Caco-2 (cell line): ENCODE results near the gene TFPT. TPM values are rescaled to one million over a fixed set of nuclear protein-coding genes. Genes with fewer than 3 reads are reported as not detected.
A peak's percentile ranks its signal among the peaks of the same experiment; 100 is the strongest.

Source experiments
- BruUV-seq: library from RNA; stranded (reverse); fragments of 400-500 nt; replicated peaks from 2 replicates; lab custom pipeline; 2021; lab: Mats Ljungman, UMichigan
- CTCF ChIA-PET: fragments of 300-600 bp; sonication (Branson Sonifier 250); formaldehyde crosslinking; loops from one replicate; lab custom pipeline; 2022; ENCODE audit warnings: antibody characterized with exemption; lab: Charles Lee
- POLR2A ChIA-PET: fragments of 300-600 bp; sonication (Branson Sonifier 250); formaldehyde crosslinking; loops from one replicate; lab custom pipeline; 2022; ENCODE audit warnings: antibody characterized with exemption; lab: Charles Lee
- DNase-seq, 2 experiments: peaks; one replicate each; pipeline versions ENCODE4 v3.0.0 to v3.0.0-alpha.2; 2020 to 2022
- H3K27me3 ChIP-seq: replicated peaks from 2 replicates; pipeline ENCODE4 v1.6.0; 2011; ENCODE audit warnings: low read length; ENCODE audit not compliant: control insufficient read depth, insufficient read depth
- H3K36me3 ChIP-seq: 2 replicates; pipeline ENCODE4 v1.5.1; 2011; ENCODE audit warnings: low read length; ENCODE audit not compliant: control insufficient read depth, insufficient read depth
- H3K4me1 ChIP-seq: fragments of 250-450 bp; sonication (Bioruptor Pico); 2 replicates; pipeline ENCODE4 v1.5.1; 2020; ENCODE audit warnings: mild to moderate bottlenecking
- H3K4me3 ChIP-seq: 2 replicates; pipeline ENCODE4 v1.5.1; 2011; ENCODE audit warnings: low read depth, mild to moderate bottlenecking, control low read depth, low read length
- H3K9me3 ChIP-seq: fragments of 250-450 bp; sonication (Bioruptor Pico); 2 replicates; pipeline ENCODE4 v1.5.1; 2020; ENCODE audit warnings: mild to moderate bottlenecking, moderate library complexity
- H3K27ac Mint-ChIP-seq: one replicate; pipeline ENCODE4 v1.8.0; 2022; ENCODE audit warnings: mixed read lengths; ENCODE audit not compliant: unreplicated experiment
- H3K27me3 Mint-ChIP-seq: one replicate; pipeline ENCODE4 v1.8.0; 2022; ENCODE audit warnings: mixed read lengths; ENCODE audit not compliant: insufficient read depth, unreplicated experiment
- H3K36me3 Mint-ChIP-seq: one replicate; pipeline ENCODE4 v1.8.0; 2022; ENCODE audit warnings: mild to moderate bottlenecking, mixed read lengths; ENCODE audit not compliant: insufficient read depth, unreplicated experiment
- H3K4me1 Mint-ChIP-seq: one replicate; pipeline ENCODE4 v1.8.0; 2022; ENCODE audit warnings: low read depth, mixed read lengths; ENCODE audit not compliant: unreplicated experiment
- H3K4me3 Mint-ChIP-seq: one replicate; pipeline ENCODE4 v1.8.0; 2022; ENCODE audit warnings: mild to moderate bottlenecking, moderate library complexity, mixed read lengths; ENCODE audit not compliant: unreplicated experiment
- H3K9me3 Mint-ChIP-seq: one replicate; pipeline ENCODE4 v1.8.0; 2022; ENCODE audit warnings: mixed read lengths; ENCODE audit not compliant: unreplicated experiment
- CTCF ChIP-seq, 2 experiments: fragments of 200-600 bp in 1 of 2; IDR thresholded peaks; 1 replicate in 1 of 2; 2 replicates in 1 of 2; pipeline versions ENCODE4 v1.5.1 to v1.8.0; 2011 to 2022; ENCODE audit warnings: antibody characterized with exemption in 1 of 2, control low read depth in 1 of 2, inconsistent platforms in 1 of 2, low read depth in 1 of 2, low read length in 1 of 2, mild to moderate bottlenecking in 1 of 2, moderate library complexity in 1 of 2; ENCODE audit not compliant: insufficient read depth in 1 of 2, severe bottlenecking in 1 of 2, unreplicated experiment in 1 of 2
- intact Hi-C: fragments of 100-400 bp; cut with micrococcal nuclease; formaldehyde crosslinking; loops from one replicate; pipeline ENCODE4 v1.10.0; 2022; ENCODE audit not compliant: unreplicated experiment
- total RNA-seq: library from RNA; stranded (reverse); gene quantifications from 2 replicates; pipeline ENCODE4 v1.2.3, GENCODE V29; 2022

Gene TFPT
- total RNA-seq, 1 experiment from 2014 or later: 23.0 TPM

DNA sequence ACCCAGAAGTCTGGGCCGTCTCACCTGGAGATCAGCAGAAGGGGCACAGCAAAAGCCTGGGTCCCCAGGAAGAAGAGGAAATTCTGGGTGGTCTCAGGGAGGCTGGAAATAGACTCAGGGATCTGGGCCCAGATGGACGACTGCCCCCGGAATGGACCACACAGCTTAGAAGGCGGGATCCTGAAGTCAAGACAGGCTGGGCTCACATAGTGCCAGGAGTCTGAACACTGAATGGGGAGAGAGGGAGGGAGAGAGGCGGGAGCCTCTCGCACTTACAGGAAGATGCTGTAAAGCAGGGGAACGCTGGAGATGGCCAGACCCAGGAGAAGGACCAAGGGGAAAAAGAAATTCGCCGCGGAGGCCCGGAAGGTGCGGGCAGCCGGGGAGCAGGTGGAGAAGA lies 45.4 kb upstream of the TFPT start:
- Mint-ChIP-seq H3K9me3 (peaks cover 10% of the 10 kb centered on the region), H3K36me3 (peaks cover 74% of the 10 kb centered on the region), H3K27me3 (no peaks in the 10 kb centered on the region), H3K4me1 (peaks cover 47% of the 10 kb centered on the region), H3K4me3 (peak overlapping the region; percentile 79), H3K27ac (peak overlapping the region; percentile 87)
- POLR2A ChIA-PET: interaction anchor here (2.9 to 3.4 kb wide), 2 partner anchors 24 to 29 kb away, joined by 23 to 30 read pairs; partner anchors contain the start of genes CNOT3, MBOAT7 and TSEN34
- peaks cover 24% of the 10 kb centered on the region for H3K4me1 ChIP-seq
- no TSS peak for BruUV-seq
- H3K4me3 ChIP-seq: peak overlapping the region; percentile 53
- CTCF ChIA-PET: interaction anchor here (0.7 to 1.3 kb wide), 2 partner anchors 12 to 24 kb away, joined by 3 read pairs; no protein-coding TSS in a partner anchor
- H3K36me3 ChIP-seq: 0 out of 2 replicates have a peak, but pooled peaks cover 2% of the 10 kb centered on the region
- intact Hi-C loops: no loop called here
- no peak for DNase-seq
- H3K9me3 ChIP-seq: no peaks in the 10 kb centered on the region
- no peaks in the 10 kb centered on the region for H3K27me3 ChIP-seq
- TF ChIP-seq CTCF (IDR thresholded peaks at IDR 0.05; ENCODE audit: insufficient read depth in 1 of 2, low read depth in 1 of 2, low read length in 1 of 2, severe bottlenecking in 1 of 2, unreplicated experiment in 1 of 2): no peak

DNA sequence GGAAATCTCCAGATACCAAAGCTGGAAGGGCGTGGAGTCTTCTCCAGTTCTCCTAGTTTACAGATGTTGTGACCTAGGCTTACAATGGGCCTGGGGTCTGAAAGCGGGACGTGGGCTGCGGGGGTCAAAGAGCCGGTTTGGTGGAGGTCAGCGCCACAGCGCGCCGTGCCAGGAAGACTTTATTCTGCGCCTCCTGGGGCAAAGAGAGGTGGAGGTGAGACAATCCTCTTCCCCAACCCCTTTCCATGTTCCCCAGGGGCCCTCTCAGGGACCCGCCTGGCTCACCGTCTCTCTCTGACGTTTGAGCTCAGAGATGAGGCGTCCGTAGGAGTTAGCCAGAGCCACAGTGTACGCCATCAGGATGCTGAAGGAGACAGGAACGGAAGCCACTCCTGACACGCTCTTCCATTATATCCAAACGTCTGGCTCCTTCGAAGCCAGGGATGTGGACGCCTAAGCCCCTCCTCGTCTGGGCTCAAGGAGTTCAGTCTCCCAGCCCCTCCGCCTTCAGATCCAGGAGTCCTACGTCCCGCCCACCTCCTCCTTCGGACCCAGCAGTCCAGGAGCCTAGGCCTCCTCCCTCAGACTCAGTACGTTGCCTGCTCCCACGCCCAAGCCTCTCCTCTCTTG lies 44.8 kb upstream of the TFPT start:
- H3K4me3 Mint-ChIP-seq: peak overlapping the region; percentile 79
- H3K4me1 Mint-ChIP-seq: peaks cover 42% of the 10 kb centered on the region
- H3K27me3 ChIP-seq: no peaks in the 10 kb centered on the region
- peaks cover 24% of the 10 kb centered on the region for H3K4me1 ChIP-seq
- ChIA-PET POLR2A (interaction anchor here (1.5 to 3.4 kb wide), 4 partner anchors 23 to 289 kb away, joined by 3 to 30 read pairs (median 14); partner anchors contain the start of genes CNOT3, LENG8, MBOAT7 and TSEN34), CTCF (interaction anchor here (1.1 to 2.3 kb wide), 5 partner anchors 8 to 29 kb away, joined by 3 to 14 read pairs (median 7); partner anchors contain the start of genes CNOT3, MBOAT7 and TMC4)
- no peak for DNase-seq
- peaks cover 4% of the 10 kb centered on the region for H3K9me3 Mint-ChIP-seq
- H3K36me3 Mint-ChIP-seq: peaks cover 75% of the 10 kb centered on the region
- H3K27ac Mint-ChIP-seq: peak overlapping the region; percentile 87
- BruUV-seq: TSS peak; percentile 79
- H3K4me3 ChIP-seq: peak overlapping the region; percentile 53
- intact Hi-C loops: no loop called here
- H3K9me3 ChIP-seq: no peaks in the 10 kb centered on the region
- 0 out of 2 replicates have a peak, but pooled peaks cover 2% of the 10 kb centered on the region for H3K36me3 ChIP-seq
- H3K27me3 Mint-ChIP-seq: no peaks in the 10 kb centered on the region
- TF ChIP-seq CTCF (IDR thresholded peaks at IDR 0.05; ENCODE audit: insufficient read depth in 1 of 2, low read depth in 1 of 2, low read length in 1 of 2, severe bottlenecking in 1 of 2, unreplicated experiment in 1 of 2): no peak

- Histone ChIP-seq H3K36me3 (0 out of 2 replicates have a peak, but pooled peaks cover 2% of the 10 kb centered on the region), H3K4me3 (peak within 1 kb of the TSS; percentile 62), H3K27me3 (no peaks in the 10 kb centered on the region), H3K4me1 (peaks cover 24% of the 10 kb centered on the region), H3K9me3 (no peaks in the 10 kb centered on the region)
- peaks cover 76% of the 10 kb centered on the region for H3K36me3 Mint-ChIP-seq
- no peaks in the 10 kb centered on the region for H3K9me3 Mint-ChIP-seq
- H3K27me3 Mint-ChIP-seq: no peaks in the 10 kb centered on the region
- intact Hi-C loops: loop anchor here (1.0 kb wide), 2 partner anchors 22 to 30 kb away; partner anchors contain the start of genes CNOT3 and MBOAT7
- peak within 1 kb of the TSS; percentile 87 for H3K27ac Mint-ChIP-seq
- peak in 1 of 2 experiments; percentile 34 for TF ChIP-seq CTCF (IDR thresholded peaks at IDR 0.05; ENCODE audit: insufficient read depth in 1 of 2, low read depth in 1 of 2, low read length in 1 of 2, severe bottlenecking in 1 of 2, unreplicated experiment in 1 of 2)
- peaks cover 39% of the 10 kb centered on the region for H3K4me1 Mint-ChIP-seq
- DNase-seq: peak; percentile 99 to 100
- H3K4me3 Mint-ChIP-seq: peak within 1 kb of the TSS; percentile 79
- ChIA-PET POLR2A (interaction anchor here (0.6 to 3.4 kb wide), 6 partner anchors 14 to 289 kb away, joined by 3 to 30 read pairs (median 4); partner anchors contain the start of genes CNOT3, LENG8, MBOAT7 and PRPF31), CTCF (interaction anchor here (0.7 to 2.3 kb wide), 5 partner anchors 9 to 29 kb away, joined by 3 to 14 read pairs (median 7); partner anchors contain the start of genes CNOT3, MBOAT7 and TMC4)
- no TSS peak for BruUV-seq
Observed at GRCh38 chr19:54159352-54160181, 44.1 kb upstream of the TFPT start, which contains the start of gene LENG1. Gene LENG1 (minus strand): TSS chr19:54159721. CDS start chr19:54159695, 26 bp downstream.
